ENCODE measurements around the gene TENT5C.

The TENT5C gene

DNA sequence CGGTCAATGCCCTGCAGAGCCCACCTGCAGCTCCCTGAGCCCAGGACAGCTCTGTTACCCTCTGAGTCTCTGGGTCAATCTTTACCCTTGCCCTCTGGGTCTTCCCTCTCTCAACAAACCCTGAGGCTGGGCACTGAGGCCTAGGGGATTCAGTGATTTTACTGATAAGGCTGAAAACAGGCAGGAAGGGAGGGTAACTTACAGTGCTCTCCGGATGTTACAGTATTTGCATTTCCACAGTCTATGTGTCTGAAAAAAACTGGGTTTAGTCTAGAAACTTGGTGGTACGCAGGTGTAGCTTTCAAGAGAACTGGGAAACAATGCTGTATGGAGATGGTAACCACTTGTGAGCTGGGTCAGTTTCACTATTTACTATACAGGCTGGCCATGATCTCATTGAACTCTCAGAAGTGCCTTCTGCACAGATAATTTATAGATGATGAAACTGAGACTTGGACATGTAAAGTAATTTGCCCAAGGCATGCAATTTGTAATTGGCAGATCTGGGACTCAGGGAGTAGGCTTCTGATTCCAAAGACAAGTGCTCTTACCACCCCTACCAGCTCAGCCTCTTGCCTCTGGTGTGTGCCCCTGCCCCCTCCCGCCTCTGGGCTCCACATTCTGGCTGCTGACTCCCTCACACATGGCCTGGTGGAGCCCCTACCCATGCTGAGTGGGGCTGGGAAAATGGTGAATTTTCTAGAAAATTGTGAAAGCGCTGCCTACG, 48.8 kb downstream of the TENT5C start:
- no peak for DNase-seq

- no peak for DNase-seq
Observed at GRCh38 chr1:117655220-117655577, 49.4 kb downstream of the TENT5C start.

DNA sequence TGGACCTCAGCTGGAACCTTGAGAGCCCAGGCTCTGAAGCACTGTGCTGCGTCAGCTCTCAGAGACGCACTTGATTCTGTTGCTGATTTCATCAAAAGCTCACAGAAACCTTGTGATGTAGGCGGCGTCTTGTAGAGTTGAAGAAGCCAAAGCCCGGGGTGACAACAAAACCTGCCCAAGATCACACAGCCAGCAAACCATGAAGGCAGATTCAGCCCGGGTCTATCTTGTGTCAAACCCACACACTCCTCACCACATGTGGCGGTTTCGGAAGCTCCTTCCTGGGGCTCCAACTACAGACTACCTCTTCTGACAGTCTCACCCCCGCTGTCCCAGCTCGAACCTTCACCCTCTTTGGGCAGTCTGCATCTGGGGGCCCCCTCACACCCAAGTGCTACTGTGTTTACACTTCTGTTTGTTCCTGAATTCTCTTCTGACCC, 50.4 kb downstream of the TENT5C start:
- DNase-seq = no peak

DNA sequence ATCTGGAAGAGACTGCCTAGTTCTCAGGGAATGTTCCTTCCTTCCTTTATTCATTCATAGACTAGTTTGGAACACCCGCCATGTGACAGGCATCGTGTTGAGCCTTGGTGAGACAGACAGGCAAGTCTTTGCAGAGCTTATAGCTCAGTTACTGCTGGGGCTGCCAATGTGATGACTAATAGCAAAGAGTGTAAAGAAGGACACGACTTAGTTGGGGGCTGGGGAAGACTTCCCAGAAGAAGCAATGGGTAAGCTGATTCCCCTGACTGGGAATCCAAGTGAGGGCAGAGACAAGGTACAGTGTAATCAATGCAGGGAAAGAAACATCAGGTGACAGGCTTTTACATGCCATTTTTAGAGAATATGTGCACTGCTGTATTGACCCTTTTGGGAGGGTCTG, 51.2 kb downstream of the TENT5C start:
- no peak for DNase-seq

GRCh38 chr1:117657949-117658660, 52.3 kb downstream of the TENT5C start:
- DNase-seq = no peak

DNA sequence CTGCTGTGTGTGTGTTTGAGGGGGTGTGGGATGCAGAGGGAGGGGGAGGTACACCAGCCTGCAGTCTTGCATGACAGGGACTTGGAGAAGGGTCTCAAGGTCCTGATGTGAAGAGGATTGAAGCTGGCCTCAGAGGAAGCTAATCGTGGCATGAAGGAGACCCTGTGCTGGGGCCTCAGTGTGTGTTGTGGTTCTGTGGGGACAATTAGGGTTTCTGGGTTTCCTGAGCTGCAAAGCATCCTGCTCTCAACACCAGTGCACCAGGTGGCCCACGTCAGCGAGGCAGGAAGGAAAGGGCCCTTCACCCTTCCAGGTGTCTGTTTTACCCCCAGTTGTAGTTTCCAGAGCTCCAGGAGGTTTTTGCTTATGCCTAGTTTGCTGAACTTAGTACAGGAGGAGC, 52.8 kb downstream of the TENT5C start:
- DNase-seq = no peak

GRCh38 chr1:117659550-117660270, 53.9 kb downstream of the TENT5C start:
- DNase-seq = no peak

DNA sequence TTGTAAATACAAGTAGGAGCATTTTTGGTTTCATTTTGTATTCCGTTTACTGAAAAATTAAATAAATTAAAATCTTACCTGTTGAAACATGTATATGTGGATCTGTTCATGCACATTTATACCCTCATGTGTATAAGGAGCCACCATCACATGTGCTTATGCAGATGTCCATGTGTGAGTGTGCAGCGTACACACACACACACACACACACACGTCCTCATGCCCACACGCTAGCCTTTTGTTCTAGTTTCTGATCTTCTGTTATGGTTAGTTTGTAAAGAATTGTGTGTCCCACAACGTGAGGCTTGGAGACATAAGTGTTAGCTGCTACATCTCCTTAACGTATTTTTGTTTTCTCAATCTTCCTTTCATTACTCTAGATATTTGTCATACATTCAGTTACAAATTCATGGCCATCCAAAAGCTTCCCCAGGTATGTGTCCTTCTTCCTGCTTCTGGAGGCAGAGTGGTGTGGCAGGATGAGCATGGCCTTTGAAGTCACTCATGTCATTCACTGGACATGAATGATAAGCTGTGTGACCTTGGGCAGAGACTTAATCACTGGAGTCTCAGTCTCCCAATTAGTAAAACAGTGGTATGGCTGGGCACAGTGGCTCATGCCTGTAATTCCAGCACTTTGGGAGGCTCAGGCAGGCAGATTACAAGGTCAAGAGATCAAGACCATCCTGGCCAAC, 54.6 kb downstream of the TENT5C start:
- DNase-seq = no peak

DNA sequence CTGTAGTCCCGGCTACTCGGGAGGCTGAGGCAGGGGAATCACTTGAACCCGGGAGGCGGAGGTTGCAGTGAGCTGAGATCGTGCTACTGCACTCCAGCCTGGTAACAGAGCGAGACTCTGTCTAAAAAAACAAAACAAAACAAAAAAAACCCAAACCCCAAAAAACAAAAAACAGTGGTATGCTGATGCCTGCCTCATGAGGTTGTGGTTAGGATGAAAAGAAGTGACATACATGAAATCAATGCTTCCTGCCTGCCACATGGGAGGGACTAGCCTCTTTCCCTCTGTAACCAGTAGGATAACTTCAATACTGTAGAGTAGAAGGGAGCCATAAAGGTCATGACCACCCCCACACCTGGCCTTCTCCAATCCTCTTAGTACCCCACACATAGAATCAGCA, 55.2 kb downstream of the TENT5C start:
- no peak for DNase-seq

- no peak for DNase-seq
Observed at GRCh38 chr1:117662667-117663066, 56.8 kb downstream of the TENT5C start.

GRCh38 chr1:117663156-117663902, 57.5 kb downstream of the TENT5C start:
- DNase-seq = no peak

DNA sequence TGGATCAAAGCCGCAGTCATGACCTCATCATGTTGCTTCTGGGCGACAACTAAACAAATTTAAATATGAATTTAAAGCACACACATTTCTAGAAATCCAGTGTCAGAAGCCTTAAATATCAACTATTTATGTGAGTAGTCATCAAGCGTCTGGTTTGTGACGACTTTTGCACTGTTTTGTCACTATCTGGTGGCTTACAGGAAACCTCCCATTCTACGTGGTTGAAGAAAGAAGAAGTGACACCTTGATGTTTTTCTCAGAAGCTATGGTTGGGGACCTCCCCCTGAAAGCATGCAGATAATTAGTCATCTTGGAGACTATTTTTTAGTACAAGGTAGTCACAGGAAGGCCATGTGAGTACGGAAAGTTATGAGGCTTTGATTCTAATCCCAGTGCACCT, 58.5 kb downstream of the TENT5C start:
- no peak for DNase-seq

DNA sequence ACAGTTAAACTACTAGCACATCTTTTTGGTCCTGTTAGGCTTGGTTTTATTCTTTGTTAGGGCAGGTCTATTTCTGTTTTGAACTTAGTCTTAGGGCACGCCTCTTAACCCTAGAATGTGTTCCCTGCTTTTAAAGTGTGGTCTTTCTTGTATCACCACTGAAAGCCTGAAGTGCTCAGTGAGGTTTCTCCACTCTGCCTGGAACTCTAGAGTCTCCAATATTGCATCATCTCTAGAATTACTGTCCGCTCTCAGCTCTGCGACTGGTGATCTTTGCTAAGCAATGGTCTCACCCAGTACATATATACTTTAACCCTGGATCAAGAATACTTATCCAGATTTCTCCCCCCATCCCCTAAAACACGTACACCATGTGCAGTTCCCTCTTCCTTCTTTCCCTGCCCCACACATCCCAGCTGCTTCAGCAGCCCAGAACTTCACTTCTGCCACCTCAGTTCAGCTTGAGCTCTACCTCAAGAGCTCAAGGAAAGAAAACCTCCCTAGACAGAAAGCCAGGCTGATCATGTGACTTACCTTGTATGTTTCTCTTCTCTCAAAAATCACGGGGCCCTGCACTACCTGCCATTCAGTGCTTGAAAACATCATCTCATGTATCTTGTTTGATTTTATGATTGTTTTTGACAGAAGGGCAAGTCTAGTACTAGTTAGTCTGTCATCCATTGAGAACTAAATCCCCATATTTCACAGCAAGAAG, 59.9 kb downstream of the TENT5C start:
- no peak for DNase-seq

DNA sequence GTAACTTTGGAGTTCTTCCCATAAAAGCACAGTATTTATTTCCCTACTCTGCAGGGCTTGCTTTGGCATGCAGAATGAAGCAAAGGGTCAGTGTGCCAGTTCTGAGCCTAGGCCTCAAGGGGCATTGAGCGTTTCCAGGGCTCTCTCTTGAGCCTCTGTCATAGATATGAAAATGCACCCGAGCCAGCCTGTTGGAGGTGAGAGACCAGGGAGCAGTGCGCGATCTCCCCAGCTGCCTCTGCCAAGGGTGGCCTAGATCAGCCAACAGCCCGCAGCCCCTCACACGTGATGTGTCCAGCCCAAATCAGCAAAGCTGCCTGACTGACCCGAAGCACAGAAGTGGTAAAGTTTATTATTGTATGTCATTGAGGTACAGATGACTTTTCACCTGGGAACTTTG, 63.7 kb downstream of the TENT5C start:
- DNase-seq = no peak

- no peak for DNase-seq
Observed at GRCh38 chr1:117670976-117671780, 65.3 kb downstream of the TENT5C start.

GRCh38 chr1:117671781-117672501, 66.1 kb downstream of the TENT5C start:
- peak in 24 of 56 donors; percentile 8 to 66 (median 32) for DNase-seq

DNA sequence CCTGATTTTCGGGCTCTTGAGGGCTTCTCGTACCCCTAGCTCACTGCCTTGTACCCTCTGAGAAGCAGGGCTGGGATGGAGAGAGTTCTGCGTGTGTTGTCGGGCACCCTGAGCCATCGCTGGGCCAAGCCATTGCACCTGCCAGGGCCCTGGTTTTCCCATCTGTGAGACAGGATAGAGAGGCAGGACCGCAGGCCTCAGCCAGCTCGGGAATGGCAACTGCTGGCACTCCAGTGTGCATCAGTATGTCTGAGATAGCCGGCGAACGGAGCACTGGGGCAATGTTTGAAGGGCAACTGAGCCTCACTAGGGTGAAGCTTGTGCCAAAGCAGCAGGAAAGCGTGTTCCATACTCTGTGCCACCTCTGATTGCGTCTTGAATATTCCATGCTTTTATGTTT, 66.9 kb downstream of the TENT5C start:
- no peak for DNase-seq

- no peak for DNase-seq
Observed at GRCh38 chr1:117673405-117673804, 67.6 kb downstream of the TENT5C start.

All from amygdala (tissue), 56 donors.